Parathyroid adenoma (tissue), 2 donors: Measurements from ENCODE around the gene CUL7.

Source experiments
- H2AFZ ChIP-seq: fragments of 300-600 bp; sonication (generic); one replicate; pipeline ENCODE4 v1.7.0; 2017; ENCODE audit warnings: antibody characterized with exemption, mild to moderate bottlenecking
- H3K27ac ChIP-seq: fragments of 300-600 bp; sonication (generic); one replicate; pipeline ENCODE4 v1.7.0; 2017
- H3K27me3 ChIP-seq: fragments of 300-600 bp; sonication (generic); one replicate; pipeline ENCODE4 v1.7.0; 2017; ENCODE audit warnings: low read length; ENCODE audit not compliant: control insufficient read depth, insufficient read depth
- H3K36me3 ChIP-seq: fragments of 300-600 bp; sonication (generic); one replicate; pipeline ENCODE4 v1.7.0; 2017; ENCODE audit warnings: low read length; ENCODE audit not compliant: control insufficient read depth, insufficient read depth
- H3K4me1 ChIP-seq: fragments of 300-600 bp; sonication (generic); one replicate; pipeline ENCODE4 v1.7.0; 2017; ENCODE audit warnings: control low read depth
- H3K4me2 ChIP-seq: fragments of 300-600 bp; sonication (generic); one replicate; pipeline ENCODE4 v1.7.0; 2017; ENCODE audit warnings: low read length
- H3K4me3 ChIP-seq: fragments of 300-600 bp; sonication (generic); one replicate; pipeline ENCODE4 v1.7.0; 2017; ENCODE audit warnings: low read depth, low read length
- H3K79me2 ChIP-seq: fragments of 300-600 bp; sonication (generic); one replicate; pipeline ENCODE4 v1.7.0; 2017; ENCODE audit warnings: control low read depth
- H3K9ac ChIP-seq: fragments of 300-600 bp; sonication (generic); one replicate; pipeline ENCODE4 v1.7.0; 2017; ENCODE audit warnings: mild to moderate bottlenecking
- H3K9me3 ChIP-seq: fragments of 300-600 bp; sonication (generic); one replicate; pipeline ENCODE4 v1.7.0; 2017; ENCODE audit warnings: low read length; ENCODE audit not compliant: control insufficient read depth
- CTCF ChIP-seq: fragments of 300-600 bp; sonication (generic); IDR thresholded peaks from one replicate; pipeline ENCODE4 v1.7.0; 2017; ENCODE audit warnings: antibody characterized with exemption, mild to moderate bottlenecking
- donor health status: primary hyperparathyroidism.

The CUL7 gene

GRCh38 chr6:43026365-43026764 lies 27.3 kb downstream of the CUL7 start:
- Histone ChIP-seq H3K9ac (no peak overlapping the region), H3K4me2 (no peak overlapping the region), H3K9me3 (no peaks in the 10 kb centered on the region), H3K79me2 (no peaks in the 10 kb centered on the region), H3K4me1 (peaks cover 6% of the 10 kb centered on the region), H3K27ac (no peak overlapping the region), H2AFZ (no peak overlapping the region), H3K27me3 (no peaks in the 10 kb centered on the region), H3K36me3 (no peaks in the 10 kb centered on the region), H3K4me3 (no peak overlapping the region)
- no peak for TF ChIP-seq CTCF

GRCh38 chr6:43024436-43024835 lies 29.2 kb downstream of the CUL7 start:
- Histone ChIP-seq H3K9ac (no peak overlapping the region), H3K9me3 (no peaks in the 10 kb centered on the region), H3K36me3 (no peaks in the 10 kb centered on the region), H3K27me3 (no peaks in the 10 kb centered on the region), H3K27ac (no peak overlapping the region), H3K79me2 (no peaks in the 10 kb centered on the region), H3K4me2 (no peak overlapping the region), H3K4me3 (no peak overlapping the region), H2AFZ (no peak overlapping the region), H3K4me1 (peaks cover 11% of the 10 kb centered on the region)
- TF ChIP-seq CTCF: no peak

- TF ChIP-seq CTCF: no peak
- H3K9me3 ChIP-seq: no peaks in the 10 kb centered on the region
- H3K36me3 ChIP-seq: no peaks in the 10 kb centered on the region
- peak within 1 kb of the TSS; percentile 90 for H3K4me3 ChIP-seq
- peaks cover 17% of the 10 kb centered on the region for H3K4me1 ChIP-seq
- H3K27ac ChIP-seq: peak within 1 kb of the TSS; percentile 83
- H3K4me2 ChIP-seq: peak within 1 kb of the TSS; percentile 94
- no peaks in the 10 kb centered on the region for H3K27me3 ChIP-seq
- peak within 1 kb of the TSS; percentile 6 for H3K9ac ChIP-seq
- H3K79me2 ChIP-seq: peaks cover 10% of the 10 kb centered on the region
- peak within 1 kb of the TSS; percentile 89 for H2AFZ ChIP-seq
Measured at GRCh38 chr6:43021270-43022047, 32.2 kb downstream of the CUL7 start, which contains the start of gene RRP36. TSS of gene RRP36 (plus strand) at chr6:43021623. CDS start at chr6:43021655, 32 bp downstream.

GRCh38 chr6:43020847-43021246 lies 32.8 kb downstream of the CUL7 start:
- Histone ChIP-seq H3K4me1 (peaks cover 22% of the 10 kb centered on the region), H3K9me3 (no peaks in the 10 kb centered on the region), H3K9ac (peak overlapping the region; percentile 6), H3K4me3 (peak overlapping the region; percentile 63), H3K27ac (peak overlapping the region; percentile 83), H2AFZ (peak overlapping the region; percentile 89), H3K79me2 (peaks cover 16% of the 10 kb centered on the region), H3K36me3 (no peaks in the 10 kb centered on the region), H3K27me3 (no peaks in the 10 kb centered on the region), H3K4me2 (peak overlapping the region; percentile 94)
- no peak for TF ChIP-seq CTCF
